Epithelial cell of proximal tubule (primary cell): ENCODE results near the gene NPIPB2. TPM values are rescaled to one million over a fixed set of nuclear protein-coding genes. Genes with fewer than 3 reads are reported as not detected.

Experiments
- DNase-seq: peaks from one replicate; pipeline ENCODE4 v3.0.0-alpha.2; 2011; ENCODE audit warnings: low read depth
- H3K4me3 ChIP-seq: 2 replicates; pipeline ENCODE4 v1.5.1; 2011; ENCODE audit warnings: low read depth, mild to moderate bottlenecking, low read length
- CTCF ChIP-seq: conservative IDR thresholded peaks from 2 replicates; pipeline ENCODE4 v1.5.1; 2012; ENCODE audit warnings: low read depth, mild to moderate bottlenecking, low read length
- total RNA-seq: library from RNA; depleted of rRNA; stranded (reverse); fragments of >200 nt; gene quantifications from 2 replicates; pipeline ENCODE4 v1.2.3, GENCODE V29; 2015

NPIPB2 gene
- total RNA-seq, 1 donor from 2014 or later, result not detected

- no peak overlapping the region for H3K4me3 ChIP-seq
- no peak for TF ChIP-seq CTCF
- no peak for DNase-seq
Observed at GRCh38 chr16:11893571-11893970, 48.3 kb downstream of the NPIPB2 start.

GRCh38 chr16:11892761-11893160 lies 49.1 kb downstream of the NPIPB2 start:
- TF ChIP-seq CTCF, result no peak
- DNase-seq, result no peak

GRCh38 chr16:11890231-11890965 lies 51.4 kb downstream of the NPIPB2 start:
- DNase-seq, result no peak
- no peak overlapping the region for H3K4me3 ChIP-seq
- TF ChIP-seq CTCF, result no peak

More at GRCh38 chr16:11892761-11893160, 49.1 kb downstream of the NPIPB2 start:
- no peak overlapping the region for H3K4me3 ChIP-seq

- TF ChIP-seq CTCF, result no peak
- H3K4me3 ChIP-seq, result no peak overlapping the region
- DNase-seq, result no peak
Observed at GRCh38 chr16:11886881-11887280, 55.0 kb downstream of the NPIPB2 start.

- DNase-seq, result no peak
- H3K4me3 ChIP-seq, result no peak overlapping the region
- no peak for TF ChIP-seq CTCF
Observed at GRCh38 chr16:11884035-11884434, 57.8 kb downstream of the NPIPB2 start.

- DNase-seq, result no peak
- no peak for TF ChIP-seq CTCF
- no peak overlapping the region for H3K4me3 ChIP-seq
Observed at GRCh38 chr16:11880007-11880406, 61.8 kb downstream of the NPIPB2 start.

- no peak for DNase-seq
- no peak for TF ChIP-seq CTCF
- H3K4me3 ChIP-seq, result no peak overlapping the region
Observed at GRCh38 chr16:11877374-11877773, 64.5 kb downstream of the NPIPB2 start.
